ENCODE results near the gene PRKG1.

The PRKG1 gene

DNA sequence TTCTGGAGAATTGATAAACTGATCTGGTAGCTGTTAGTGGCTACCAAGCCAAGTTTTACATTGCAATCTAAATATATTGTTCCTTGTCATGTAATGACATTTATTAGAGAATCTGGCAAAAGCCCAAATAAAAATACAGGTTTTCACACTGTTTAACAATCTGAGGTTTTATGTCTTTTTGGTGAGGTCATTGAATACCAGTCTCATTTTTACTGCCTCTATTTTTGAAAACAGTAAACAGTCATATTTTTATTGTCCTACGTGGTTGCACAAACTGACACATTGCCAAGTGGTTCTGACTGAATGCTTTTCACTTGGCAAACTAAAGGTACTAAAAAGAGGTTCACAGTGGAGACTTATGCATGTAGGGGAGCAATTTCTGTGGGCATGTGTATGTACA is 157.5 kb downstream of the PRKG1 start:
- no peak overlapping the region for H4K91ac ChIP-seq (ENCODE audit: low read depth, low read length, poor library complexity)
- no peak overlapping the region for H2BK5ac ChIP-seq (ENCODE audit: low read length)
- H3K4me1 ChIP-seq (ENCODE audit: control insufficient read depth in 2 of 2, insufficient read depth in 1 of 2, low read depth in 1 of 2, low read length in 2 of 2), result peaks cover 0 to 3% of the 10 kb centered on the region in 2 donors
- no peak overlapping the region for H3K9ac ChIP-seq (ENCODE audit: low read depth, low read length, poor library complexity)
- H3K4ac ChIP-seq (ENCODE audit: low read length), result no peak overlapping the region
- H3K79me1 ChIP-seq (ENCODE audit: low read depth, low read length), result no peaks in the 10 kb centered on the region
- H2BK12ac ChIP-seq (ENCODE audit: low read length), result no peak overlapping the region
- no CpG with 5 or more reads among the region's 1 CpG for WGBS, 2 donors (ENCODE audit: extremely low coverage in 2 of 2, insufficient read length in 2 of 2, insufficient replicate concordance in 1 of 2)
- H2AK5ac ChIP-seq (ENCODE audit: low read depth, low read length), result no peak overlapping the region
- no peak overlapping the region for H3K4me3 ChIP-seq (ENCODE audit: low read length in 2 of 2)
- no peaks in the 10 kb centered on the region for H3K9me3 ChIP-seq (replicated peaks in 1 of 2; ENCODE audit: control insufficient read depth in 2 of 2, insufficient read depth in 1 of 2, low read depth in 1 of 2, low read length in 2 of 2)
- H2BK120ac ChIP-seq (ENCODE audit: low read depth, low read length), result no peak overlapping the region
- H3K4me2 ChIP-seq (ENCODE audit: insufficient read depth, low read length, poor library complexity, severe bottlenecking), result no peak overlapping the region
- H3K14ac ChIP-seq (ENCODE audit: low read length), result no peak overlapping the region
- H2AFZ ChIP-seq (ENCODE audit: low read length), result no peak overlapping the region
- no peak overlapping the region for H4K8ac ChIP-seq (ENCODE audit: low read depth, low read length)
- H3K23ac ChIP-seq (ENCODE audit: low read depth, low read length, poor library complexity), result no peak overlapping the region
- H2BK15ac ChIP-seq (ENCODE audit: low read length), result no peak overlapping the region
- H3K27ac ChIP-seq (replicated peaks; ENCODE audit: low read length), result no peak overlapping the region
- H3K27me3 ChIP-seq (ENCODE audit: control insufficient read depth in 3 of 3, insufficient read depth in 3 of 3, low read depth in 1 of 3, low read length in 3 of 3), result no peaks in the 10 kb centered on the region
- no peak overlapping the region for H3K18ac ChIP-seq (ENCODE audit: low read length)
- DNase-seq (ENCODE audit: low spot score), result no peak
- no peaks in the 10 kb centered on the region for H3K36me3 ChIP-seq (replicated peaks in 1 of 2; ENCODE audit: control insufficient read depth in 2 of 2, insufficient read depth in 2 of 2, low read length in 2 of 2)

- DNase-seq (ENCODE audit: low spot score), result no peak
- no peak overlapping the region for H2AFZ ChIP-seq (ENCODE audit: low read length)
- H3K36me3 ChIP-seq (replicated peaks in 1 of 2; ENCODE audit: control insufficient read depth in 2 of 2, insufficient read depth in 2 of 2, low read length in 2 of 2), result no peaks in the 10 kb centered on the region
- no peak overlapping the region for H3K23ac ChIP-seq (ENCODE audit: low read depth, low read length, poor library complexity)
- H3K27ac ChIP-seq (replicated peaks; ENCODE audit: low read length), result no peak overlapping the region
- H3K9me3 ChIP-seq (replicated peaks in 1 of 2; ENCODE audit: control insufficient read depth in 2 of 2, insufficient read depth in 1 of 2, low read depth in 1 of 2, low read length in 2 of 2), result no peaks in the 10 kb centered on the region
- no peaks in the 10 kb centered on the region for H3K27me3 ChIP-seq (ENCODE audit: control insufficient read depth in 3 of 3, insufficient read depth in 3 of 3, low read depth in 1 of 3, low read length in 3 of 3)
- WGBS, 2 donors (ENCODE audit: extremely low coverage in 2 of 2, insufficient read length in 2 of 2, insufficient replicate concordance in 1 of 2), result no CpG with 5 or more reads among the region's 3 CpGs
- no peak overlapping the region for H4K91ac ChIP-seq (ENCODE audit: low read depth, low read length, poor library complexity)
- H3K4ac ChIP-seq (ENCODE audit: low read length), result no peak overlapping the region
- no peak overlapping the region for H2BK120ac ChIP-seq (ENCODE audit: low read depth, low read length)
- H3K4me2 ChIP-seq (ENCODE audit: insufficient read depth, low read length, poor library complexity, severe bottlenecking), result no peak overlapping the region
- no peak overlapping the region for H2AK5ac ChIP-seq (ENCODE audit: low read depth, low read length)
- H3K4me1 ChIP-seq (ENCODE audit: control insufficient read depth in 2 of 2, insufficient read depth in 1 of 2, low read depth in 1 of 2, low read length in 2 of 2), result peaks cover 0 to 3% of the 10 kb centered on the region in 2 donors
- no peak overlapping the region for H2BK15ac ChIP-seq (ENCODE audit: low read length)
- no peak overlapping the region for H2BK12ac ChIP-seq (ENCODE audit: low read length)
- H3K79me1 ChIP-seq (ENCODE audit: low read depth, low read length), result no peaks in the 10 kb centered on the region
- no peak overlapping the region for H3K14ac ChIP-seq (ENCODE audit: low read length)
- H4K8ac ChIP-seq (ENCODE audit: low read depth, low read length), result no peak overlapping the region
- no peak overlapping the region for H3K9ac ChIP-seq (ENCODE audit: low read depth, low read length, poor library complexity)
- H2BK5ac ChIP-seq (ENCODE audit: low read length), result no peak overlapping the region
- H3K4me3 ChIP-seq (ENCODE audit: low read length in 2 of 2), result no peak overlapping the region
- no peak overlapping the region for H3K18ac ChIP-seq (ENCODE audit: low read length)
Observed at GRCh38 chr10:51233337-51234100, 159.2 kb downstream of the PRKG1 start.

- no peak overlapping the region for H3K27ac ChIP-seq (replicated peaks; ENCODE audit: low read length)
- DNase-seq (ENCODE audit: low spot score), result no peak
- H3K9me3 ChIP-seq (replicated peaks in 1 of 2; ENCODE audit: control insufficient read depth in 2 of 2, insufficient read depth in 1 of 2, low read depth in 1 of 2, low read length in 2 of 2), result no peaks in the 10 kb centered on the region
- H2AFZ ChIP-seq (ENCODE audit: low read length), result no peak overlapping the region
- no peak overlapping the region for H3K18ac ChIP-seq (ENCODE audit: low read length)
- no peak overlapping the region for H2BK5ac ChIP-seq (ENCODE audit: low read length)
- no peaks in the 10 kb centered on the region for H3K79me1 ChIP-seq (ENCODE audit: low read depth, low read length)
- H3K4me3 ChIP-seq (ENCODE audit: low read length in 2 of 2), result no peak overlapping the region
- H2AK5ac ChIP-seq (ENCODE audit: low read depth, low read length), result no peak overlapping the region
- no peak overlapping the region for H3K14ac ChIP-seq (ENCODE audit: low read length)
- H2BK120ac ChIP-seq (ENCODE audit: low read depth, low read length), result no peak overlapping the region
- no peak overlapping the region for H3K9ac ChIP-seq (ENCODE audit: low read depth, low read length, poor library complexity)
- H4K8ac ChIP-seq (ENCODE audit: low read depth, low read length), result no peak overlapping the region
- H2BK12ac ChIP-seq (ENCODE audit: low read length), result no peak overlapping the region
- H2BK15ac ChIP-seq (ENCODE audit: low read length), result no peak overlapping the region
- no peak overlapping the region for H4K91ac ChIP-seq (ENCODE audit: low read depth, low read length, poor library complexity)
- H3K4me1 ChIP-seq (ENCODE audit: control insufficient read depth in 2 of 2, insufficient read depth in 1 of 2, low read depth in 1 of 2, low read length in 2 of 2), result peaks cover 3 to 4% of the 10 kb centered on the region in 2 donors
- H3K23ac ChIP-seq (ENCODE audit: low read depth, low read length, poor library complexity), result no peak overlapping the region
- no peaks in the 10 kb centered on the region for H3K27me3 ChIP-seq (ENCODE audit: control insufficient read depth in 3 of 3, insufficient read depth in 3 of 3, low read depth in 1 of 3, low read length in 3 of 3)
- no peak overlapping the region for H3K4ac ChIP-seq (ENCODE audit: low read length)
- WGBS, 2 donors (ENCODE audit: extremely low coverage in 2 of 2, insufficient read length in 2 of 2, insufficient replicate concordance in 1 of 2), result no CpG with 5 or more reads among the region's 1 CpG
- no peaks in the 10 kb centered on the region for H3K36me3 ChIP-seq (replicated peaks in 1 of 2; ENCODE audit: control insufficient read depth in 2 of 2, insufficient read depth in 2 of 2, low read length in 2 of 2)
- no peak overlapping the region for H3K4me2 ChIP-seq (ENCODE audit: insufficient read depth, low read length, poor library complexity, severe bottlenecking)
Observed at GRCh38 chr10:51235865-51236264, 161.6 kb downstream of the PRKG1 start.

- H3K79me1 ChIP-seq (ENCODE audit: low read depth, low read length), result no peaks in the 10 kb centered on the region
- H3K23ac ChIP-seq (ENCODE audit: low read depth, low read length, poor library complexity), result no peak overlapping the region
- no peak overlapping the region for H3K14ac ChIP-seq (ENCODE audit: low read length)
- no peak overlapping the region for H2BK5ac ChIP-seq (ENCODE audit: low read length)
- no peak overlapping the region for H3K18ac ChIP-seq (ENCODE audit: low read length)
- H3K9me3 ChIP-seq (replicated peaks in 1 of 2; ENCODE audit: control insufficient read depth in 2 of 2, insufficient read depth in 1 of 2, low read depth in 1 of 2, low read length in 2 of 2), result no peaks in the 10 kb centered on the region
- no peak for DNase-seq (ENCODE audit: low spot score)
- H2AK5ac ChIP-seq (ENCODE audit: low read depth, low read length), result no peak overlapping the region
- H3K36me3 ChIP-seq (replicated peaks in 1 of 2; ENCODE audit: control insufficient read depth in 2 of 2, insufficient read depth in 2 of 2, low read length in 2 of 2), result no peaks in the 10 kb centered on the region
- no peak overlapping the region for H2BK120ac ChIP-seq (ENCODE audit: low read depth, low read length)
- H4K91ac ChIP-seq (ENCODE audit: low read depth, low read length, poor library complexity), result no peak overlapping the region
- no peak overlapping the region for H2BK15ac ChIP-seq (ENCODE audit: low read length)
- no peak overlapping the region for H3K4me3 ChIP-seq (ENCODE audit: low read length in 2 of 2)
- H3K27ac ChIP-seq (replicated peaks; ENCODE audit: low read length), result no peak overlapping the region
- no peak overlapping the region for H3K9ac ChIP-seq (ENCODE audit: low read depth, low read length, poor library complexity)
- no peak overlapping the region for H4K8ac ChIP-seq (ENCODE audit: low read depth, low read length)
- no peak overlapping the region for H3K4me2 ChIP-seq (ENCODE audit: insufficient read depth, low read length, poor library complexity, severe bottlenecking)
- no peaks in the 10 kb centered on the region for H3K27me3 ChIP-seq (ENCODE audit: control insufficient read depth in 3 of 3, insufficient read depth in 3 of 3, low read depth in 1 of 3, low read length in 3 of 3)
- no peak overlapping the region for H3K4ac ChIP-seq (ENCODE audit: low read length)
- H2BK12ac ChIP-seq (ENCODE audit: low read length), result no peak overlapping the region
- no peak overlapping the region for H2AFZ ChIP-seq (ENCODE audit: low read length)
- H3K4me1 ChIP-seq (ENCODE audit: control insufficient read depth in 2 of 2, insufficient read depth in 1 of 2, low read depth in 1 of 2, low read length in 2 of 2), result peaks cover 9 to 29% of the 10 kb centered on the region in 2 donors
- no CpG with 5 or more reads among the region's 4 CpGs for WGBS, 2 donors (ENCODE audit: extremely low coverage in 2 of 2, insufficient read length in 2 of 2, insufficient replicate concordance in 1 of 2)
Observed at GRCh38 chr10:51239006-51239405, 164.7 kb downstream of the PRKG1 start.
